OCI-LY1 (cell line): ENCODE measurements around the gene KCNK4.

ENCODE experiments used
- H2AFZ ChIP-seq: fragments of 200-600 bp; sonication (generic), shearing (Covaris generic); 2 replicates; pipeline ENCODE4 v1.6.0; 2014; ENCODE audit warnings: antibody characterized with exemption, mild to moderate bottlenecking, low read length
- H3F3A ChIP-seq: fragments of 200-600 bp; sonication (generic), shearing (Covaris generic); 2 replicates; pipeline ENCODE4 v1.6.0; 2014; ENCODE audit warnings: mild to moderate bottlenecking, antibody characterized with exemption, low read length, moderate library complexity; ENCODE audit not compliant: insufficient read depth
- H3K27ac ChIP-seq: fragments of 200-600 bp; sonication (generic); 2 replicates; pipeline ENCODE4 v1.5.1; 2014; ENCODE audit warnings: low read length, mixed run types, mild to moderate bottlenecking, low read depth; ENCODE audit not compliant: poor library complexity, severe bottlenecking
- H3K27me3 ChIP-seq: fragments of 200-600 bp; sonication (generic); 2 replicates; pipeline ENCODE4 v1.6.0; 2014; ENCODE audit warnings: antibody characterized with exemption, mild to moderate bottlenecking, low read length, moderate library complexity; ENCODE audit not compliant: insufficient read depth
- H3K36me3 ChIP-seq: fragments of 200-600 bp; sonication (generic); 2 replicates; pipeline ENCODE4 v1.6.1; 2014; ENCODE audit warnings: mild to moderate bottlenecking, antibody characterized with exemption, low read length, moderate library complexity, mixed read lengths; ENCODE audit not compliant: insufficient read depth
- H3K4me1 ChIP-seq: fragments of 200-600 bp; sonication (generic); 2 replicates; pipeline ENCODE4 v1.5.1; 2014; ENCODE audit warnings: mild to moderate bottlenecking, low read length, moderate library complexity; ENCODE audit not compliant: insufficient read depth, severe bottlenecking
- H3K4me2 ChIP-seq: fragments of 200-600 bp; sonication (generic), shearing (Covaris generic); 2 replicates; pipeline ENCODE4 v1.6.1; 2014; ENCODE audit warnings: low read length
- H3K4me3 ChIP-seq: fragments of 200-600 bp; sonication (generic); 2 replicates; pipeline ENCODE4 v1.5.1; 2014; ENCODE audit warnings: low read length, low read depth, mild to moderate bottlenecking, mixed read lengths; ENCODE audit not compliant: poor library complexity, severe bottlenecking
- H3K79me2 ChIP-seq: fragments of 200-600 bp; shearing (Covaris generic); 2 replicates; pipeline ENCODE4 v1.6.1; 2016; ENCODE audit warnings: mixed run types, low read length, mixed read lengths; ENCODE audit not compliant: insufficient read depth
- H3K9ac ChIP-seq: fragments of 200-600 bp; sonication (generic), shearing (Covaris generic); 2 replicates; pipeline ENCODE4 v1.6.1; 2014; ENCODE audit warnings: mild to moderate bottlenecking, low read length, mixed read lengths
- H3K9me2 ChIP-seq: fragments of 200-600 bp; sonication (generic), shearing (Covaris generic); 2 replicates; pipeline ENCODE4 v1.6.1; 2014; ENCODE audit warnings: low read depth, mild to moderate bottlenecking, low read length, mixed read lengths
- H3K9me3 ChIP-seq: fragments of 200-600 bp; shearing (Covaris generic); 2 replicates; pipeline ENCODE4 v1.6.1; 2014; ENCODE audit warnings: low read length, mixed read lengths
- H4K20me1 ChIP-seq: fragments of 200-600 bp; sonication (generic), shearing (Covaris generic); 2 replicates; pipeline ENCODE4 v1.6.0; 2016; ENCODE audit warnings: mild to moderate bottlenecking, low read length; ENCODE audit not compliant: insufficient read depth
- CTCF ChIP-seq: fragments of 200-600 bp; sonication (generic), shearing (Covaris generic); IDR thresholded peaks from 2 replicates; pipeline ENCODE4 v1.5.1; 2017; ENCODE audit warnings: mild to moderate bottlenecking, antibody characterized with exemption, low read length, moderate library complexity, mixed read lengths
- EZH2 ChIP-seq: fragments of 200-600 bp; sonication (generic), shearing (Covaris generic); IDR thresholded peaks from 2 replicates; pipeline ENCODE4 v1.8.0; 2017; ENCODE audit warnings: borderline replicate concordance, mixed run types, mild to moderate bottlenecking, antibody characterized with exemption, low read length, moderate library complexity, mixed read lengths

KCNK4 gene

GRCh38 chr11:64316672-64317324 lies 25.7 kb downstream of the KCNK4 start:
- Histone ChIP-seq H3K79me2 (no peaks in the 10 kb centered on the region), H3K9me3 (no peaks in the 10 kb centered on the region), H3K27ac (peak overlapping the region; percentile 94), H3F3A (no peaks in the 10 kb centered on the region), H3K4me3 (peak overlapping the region; percentile 89), H3K4me1 (peaks cover 18% of the 10 kb centered on the region), H4K20me1 (no peaks in the 10 kb centered on the region), H2AFZ (no peak overlapping the region), H3K9ac (peak overlapping the region; percentile 91), H3K27me3 (no peaks in the 10 kb centered on the region), H3K9me2 (no peaks in the 10 kb centered on the region), H3K4me2 (peak overlapping the region; percentile 73), H3K36me3 (peaks cover 47% of the 10 kb centered on the region; the same call in 1 of the 2 replicates)
- TF ChIP-seq CTCF (peak; percentile 28; the same call in 1 of the 2 replicates), EZH2 (no peak)

- no peaks in the 10 kb centered on the region for H3K9me2 ChIP-seq
- no peaks in the 10 kb centered on the region for H4K20me1 ChIP-seq
- H2AFZ ChIP-seq, result no peak within 1 kb of the TSS
- peaks cover 44% of the 10 kb centered on the region; the same call in 1 of the 2 replicates for H3K36me3 ChIP-seq
- peak within 1 kb of the TSS; percentile 94 for H3K27ac ChIP-seq
- peak within 1 kb of the TSS; percentile 89 for H3K4me3 ChIP-seq
- H3K4me2 ChIP-seq, result peak within 1 kb of the TSS; percentile 73
- no peaks in the 10 kb centered on the region for H3F3A ChIP-seq
- peaks cover 18% of the 10 kb centered on the region for H3K4me1 ChIP-seq
- no peaks in the 10 kb centered on the region for H3K27me3 ChIP-seq
- no peaks in the 10 kb centered on the region for H3K9me3 ChIP-seq
- TF ChIP-seq CTCF (no peak), EZH2 (no peak)
- H3K79me2 ChIP-seq, result no peaks in the 10 kb centered on the region
- H3K9ac ChIP-seq, result peak within 1 kb of the TSS; percentile 91
Observed at GRCh38 chr11:64317325-64317960, 26.3 kb downstream of the KCNK4 start, which contains the start of gene TRMT112. Gene TRMT112, minus strand, starts transcription at chr11:64317559. Its CDS starts 33 bp downstream, at chr11:64317526.

GRCh38 chr11:64317961-64318765 lies 27.1 kb downstream of the KCNK4 start, which contains the start of gene PRDX5:
Gene PRDX5, plus strand, starts transcription at chr11:64318121. Its CDS starts 95 bp downstream, at chr11:64318216.
- TF ChIP-seq CTCF (peak; percentile 36; the same call in 1 of the 2 replicates), EZH2 (no peak)
- no peaks in the 10 kb centered on the region for H3K9me2 ChIP-seq
- H3K27me3 ChIP-seq, result no peaks in the 10 kb centered on the region
- H3K4me2 ChIP-seq, result peak within 1 kb of the TSS; percentile 73
- no peak within 1 kb of the TSS for H2AFZ ChIP-seq
- H3K36me3 ChIP-seq, result peaks cover 37% of the 10 kb centered on the region; the same call in 1 of the 2 replicates
- H3K9me3 ChIP-seq, result no peaks in the 10 kb centered on the region
- H3F3A ChIP-seq, result no peaks in the 10 kb centered on the region
- H3K79me2 ChIP-seq, result no peaks in the 10 kb centered on the region
- no peaks in the 10 kb centered on the region for H4K20me1 ChIP-seq
- peak within 1 kb of the TSS; percentile 94 for H3K27ac ChIP-seq
- H3K9ac ChIP-seq, result peak within 1 kb of the TSS; percentile 91
- H3K4me1 ChIP-seq, result peaks cover 18% of the 10 kb centered on the region
- H3K4me3 ChIP-seq, result peak within 1 kb of the TSS; percentile 89
